Endothelial cell (in vitro differentiated cells): ENCODE measurements around the gene ELMO3. TPM values are rescaled to one million over a fixed set of nuclear protein-coding genes. Genes with fewer than 3 reads are reported as not detected.

Experiments used
- DNase-seq: peaks from one replicate; pipeline ENCODE4 v3.0.0; 2021; ENCODE audit warnings: low spot score
- H3K27ac Mint-ChIP-seq: one replicate; pipeline ENCODE4 v1.8.0; 2021; ENCODE audit warnings: mixed read lengths, inconsistent platforms; ENCODE audit not compliant: unreplicated experiment
- H3K27me3 Mint-ChIP-seq: one replicate; pipeline ENCODE4 v1.8.0; 2021; ENCODE audit warnings: mild to moderate bottlenecking, moderate library complexity, mixed read lengths, inconsistent platforms; ENCODE audit not compliant: unreplicated experiment
- H3K36me3 Mint-ChIP-seq: one replicate; pipeline ENCODE4 v1.8.0; 2021; ENCODE audit warnings: mild to moderate bottlenecking, low read depth, mixed read lengths, inconsistent platforms; ENCODE audit not compliant: unreplicated experiment
- H3K4me1 Mint-ChIP-seq: one replicate; pipeline ENCODE4 v1.8.0; 2021; ENCODE audit warnings: mild to moderate bottlenecking, mixed read lengths, inconsistent platforms; ENCODE audit not compliant: unreplicated experiment
- H3K4me3 Mint-ChIP-seq: one replicate; pipeline ENCODE4 v1.8.0; 2021; ENCODE audit warnings: mild to moderate bottlenecking, mixed read lengths, inconsistent platforms; ENCODE audit not compliant: unreplicated experiment
- H3K9me3 Mint-ChIP-seq: one replicate; pipeline ENCODE4 v1.8.0; 2021; ENCODE audit warnings: mixed read lengths, inconsistent platforms; ENCODE audit not compliant: unreplicated experiment
- total RNA-seq: library from RNA; stranded (reverse); fragmentation: NEBNext Ultra II Directional; extraction: Animal tissue kit (Norgen Biotek cat#: 25700); gene quantifications from one replicate; pipeline ENCODE4 v1.2.1, GENCODE V29; 2021; ENCODE audit not compliant: unreplicated experiment
- TF ChIP-seq, protein P1 (sequence below): fragments of 200-600 bp; sonication (generic); IDR thresholded peaks from one replicate; pipeline ENCODE4 v1.5.0; 2021; ENCODE audit warnings: antibody characterized with exemption; ENCODE audit not compliant: unreplicated experiment

The ELMO3 gene
- total RNA-seq, 1 donor from 2014 or later: 25.3 TPM

DNA sequence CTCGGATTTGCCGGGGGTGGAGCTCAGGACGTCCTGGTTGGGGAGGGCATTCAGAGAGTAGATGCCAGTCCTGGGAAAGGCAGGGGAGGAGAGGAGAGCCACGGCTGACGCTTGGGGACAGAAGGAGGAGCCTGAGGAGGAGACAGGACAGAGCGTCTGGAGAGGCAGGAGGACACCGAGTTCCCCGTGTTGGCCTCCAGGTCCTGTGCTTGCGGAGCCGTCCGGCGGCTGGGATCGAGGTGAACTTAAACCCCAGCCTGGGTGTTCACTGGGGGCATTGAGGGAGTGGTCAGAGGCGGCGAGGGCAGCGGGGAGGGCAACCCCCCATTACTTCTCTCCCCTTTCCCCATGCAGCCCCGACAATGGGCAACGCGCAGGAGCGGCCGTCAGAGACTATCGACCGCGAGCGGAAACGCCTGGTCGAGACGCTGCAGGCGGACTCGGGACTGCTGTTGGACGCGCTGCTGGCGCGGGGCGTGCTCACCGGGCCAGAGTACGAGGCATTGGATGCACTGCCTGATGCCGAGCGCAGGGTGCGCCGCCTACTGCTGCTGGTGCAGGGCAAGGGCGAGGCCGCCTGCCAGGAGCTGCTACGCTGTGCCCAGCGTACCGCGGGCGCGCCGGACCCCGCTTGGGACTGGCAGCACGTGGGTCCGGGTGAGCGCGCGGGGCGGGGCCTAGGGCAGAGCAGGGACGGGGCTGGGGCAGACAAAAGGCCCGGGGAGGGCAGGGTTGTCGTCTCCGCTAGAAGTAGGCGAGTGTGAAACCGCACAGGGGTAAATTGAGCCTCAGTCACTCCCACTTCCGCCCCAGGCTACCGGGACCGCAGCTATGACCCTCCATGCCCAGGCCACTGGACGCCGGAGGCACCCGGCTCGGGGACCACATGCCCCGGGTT lies 24.9 kb upstream of the ELMO3 start:
- DNase-seq: peak; percentile 70
- Mint-ChIP-seq H3K4me3 (peak overlapping the region; percentile 88), H3K9me3 (no peaks in the 10 kb centered on the region), H3K36me3 (peaks cover 23% of the 10 kb centered on the region), H3K27me3 (peaks cover 46% of the 10 kb centered on the region), H3K27ac (peak overlapping the region; percentile 80), H3K4me1 (peaks cover 28% of the 10 kb centered on the region)
- TF ChIP-seq, protein P1, sequence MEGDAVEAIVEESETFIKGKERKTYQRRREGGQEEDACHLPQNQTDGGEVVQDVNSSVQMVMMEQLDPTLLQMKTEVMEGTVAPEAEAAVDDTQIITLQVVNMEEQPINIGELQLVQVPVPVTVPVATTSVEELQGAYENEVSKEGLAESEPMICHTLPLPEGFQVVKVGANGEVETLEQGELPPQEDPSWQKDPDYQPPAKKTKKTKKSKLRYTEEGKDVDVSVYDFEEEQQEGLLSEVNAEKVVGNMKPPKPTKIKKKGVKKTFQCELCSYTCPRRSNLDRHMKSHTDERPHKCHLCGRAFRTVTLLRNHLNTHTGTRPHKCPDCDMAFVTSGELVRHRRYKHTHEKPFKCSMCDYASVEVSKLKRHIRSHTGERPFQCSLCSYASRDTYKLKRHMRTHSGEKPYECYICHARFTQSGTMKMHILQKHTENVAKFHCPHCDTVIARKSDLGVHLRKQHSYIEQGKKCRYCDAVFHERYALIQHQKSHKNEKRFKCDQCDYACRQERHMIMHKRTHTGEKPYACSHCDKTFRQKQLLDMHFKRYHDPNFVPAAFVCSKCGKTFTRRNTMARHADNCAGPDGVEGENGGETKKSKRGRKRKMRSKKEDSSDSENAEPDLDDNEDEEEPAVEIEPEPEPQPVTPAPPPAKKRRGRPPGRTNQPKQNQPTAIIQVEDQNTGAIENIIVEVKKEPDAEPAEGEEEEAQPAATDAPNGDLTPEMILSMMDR: peak; percentile 25

GRCh38 chr16:67174706-67175231 lies 24.2 kb upstream of the ELMO3 start:
- TF ChIP-seq, protein P1: no peak
- no peak overlapping the region for H3K27ac Mint-ChIP-seq
- DNase-seq: no peak
- no peak overlapping the region for H3K4me3 Mint-ChIP-seq
- peaks cover 24% of the 10 kb centered on the region for H3K36me3 Mint-ChIP-seq
- H3K4me1 Mint-ChIP-seq: peaks cover 28% of the 10 kb centered on the region
- H3K9me3 Mint-ChIP-seq: no peaks in the 10 kb centered on the region
- peaks cover 44% of the 10 kb centered on the region for H3K27me3 Mint-ChIP-seq

DNA sequence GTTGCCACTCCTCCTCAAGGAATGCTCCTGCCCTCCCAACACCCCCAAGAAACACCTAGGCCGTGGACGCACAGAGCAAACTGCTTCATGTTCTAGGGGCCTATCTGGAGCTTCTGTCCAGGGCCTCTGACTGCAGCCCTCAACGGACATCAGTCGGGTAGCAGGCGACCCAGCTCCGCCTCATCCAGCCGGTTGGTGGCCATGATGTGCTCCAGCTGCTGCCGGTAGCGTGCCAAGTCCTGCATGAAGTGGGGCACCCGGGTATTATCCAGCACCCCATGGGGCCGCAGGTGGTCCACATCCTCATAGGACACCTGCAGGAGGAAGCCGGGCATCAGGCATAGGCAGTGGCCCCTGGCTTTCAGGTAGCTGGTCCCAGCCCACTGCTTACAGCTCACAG lies 22.3 kb upstream of the ELMO3 start:
- no peak for DNase-seq
- Mint-ChIP-seq H3K4me1 (peaks cover 15% of the 10 kb centered on the region), H3K9me3 (no peaks in the 10 kb centered on the region), H3K4me3 (no peak overlapping the region), H3K27ac (no peak overlapping the region), H3K27me3 (peaks cover 35% of the 10 kb centered on the region), H3K36me3 (peaks cover 20% of the 10 kb centered on the region)
- TF ChIP-seq, protein P1: no peak

DNA sequence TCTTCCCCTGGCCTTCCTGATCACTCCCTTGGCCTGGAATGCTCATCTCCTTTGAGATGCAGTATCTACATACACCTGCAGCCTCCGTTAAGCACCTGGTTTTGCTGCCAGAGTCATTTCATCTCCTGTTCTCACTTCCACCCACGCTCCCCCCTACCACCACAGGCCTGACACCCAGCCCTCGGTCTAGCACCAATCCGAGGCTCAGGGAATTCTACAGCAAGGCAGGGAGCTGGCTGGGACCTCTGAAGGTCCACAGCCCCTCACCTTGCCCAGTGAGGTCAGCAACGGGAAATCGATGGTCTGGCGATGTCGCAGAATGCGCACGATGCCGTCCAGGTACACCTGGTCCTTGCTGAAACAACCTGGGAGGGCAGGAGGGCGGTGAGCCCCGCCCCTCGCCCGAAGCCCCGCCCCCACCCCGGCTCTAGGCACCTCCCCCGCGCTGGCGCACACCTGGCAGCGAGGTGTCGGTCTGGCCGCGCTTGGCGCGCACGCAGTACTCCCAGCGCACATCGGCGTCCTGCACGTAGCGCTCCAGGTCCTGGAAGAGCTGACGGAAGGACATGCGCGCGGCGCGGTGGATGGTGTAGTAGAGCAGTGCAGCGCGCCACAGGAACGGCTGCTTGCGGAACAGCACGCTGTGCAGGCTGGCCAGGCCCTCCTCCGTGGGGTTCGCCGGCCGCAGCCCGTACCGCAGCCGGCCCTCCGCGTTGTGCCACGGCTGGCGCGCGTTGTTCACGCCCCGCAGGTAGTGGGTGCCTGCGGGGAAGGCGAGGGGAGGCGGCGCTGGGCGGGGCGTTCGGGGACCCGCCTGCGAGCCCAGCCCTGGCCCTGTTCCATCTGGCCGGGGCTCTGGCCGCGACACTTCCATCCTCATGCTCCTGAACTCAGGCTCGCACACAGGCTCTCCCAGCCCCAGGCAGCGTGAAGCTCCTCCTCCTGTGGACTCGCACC lies 20.9 kb upstream of the ELMO3 start:
- TF ChIP-seq, protein P1: no peak
- no peak for DNase-seq
- Mint-ChIP-seq H3K4me1 (peaks cover 14% of the 10 kb centered on the region), H3K27me3 (peaks cover 29% of the 10 kb centered on the region), H3K9me3 (no peaks in the 10 kb centered on the region), H3K4me3 (peak overlapping the region; percentile 28), H3K36me3 (peaks cover 20% of the 10 kb centered on the region), H3K27ac (peak overlapping the region; percentile 13)
